Stimulated activated CD4-positive, alpha-beta T cell treated with anti-CD3 and anti-CD28 coated beads, Interleukin-12 subunit alpha, Interleukin-12 subunit beta, amount 100 ng/mL, for 48 hours (primary cell): ENCODE results near the gene NEK6.

Source experiments
- DNase-seq, 3 donors: peaks; one replicate each; pipeline ENCODE4 v3.0.0-alpha.2; 2020; ENCODE audit warnings: low read depth in 2 of 3, low spot score in 1 of 3

The NEK6 gene

GRCh38 chr9:124368692-124369091, 110.9 kb downstream of the NEK6 start:
- no peak for DNase-seq

- no peak for DNase-seq
Observed at GRCh38 chr9:124369231-124369797, 111.6 kb downstream of the NEK6 start.

DNA sequence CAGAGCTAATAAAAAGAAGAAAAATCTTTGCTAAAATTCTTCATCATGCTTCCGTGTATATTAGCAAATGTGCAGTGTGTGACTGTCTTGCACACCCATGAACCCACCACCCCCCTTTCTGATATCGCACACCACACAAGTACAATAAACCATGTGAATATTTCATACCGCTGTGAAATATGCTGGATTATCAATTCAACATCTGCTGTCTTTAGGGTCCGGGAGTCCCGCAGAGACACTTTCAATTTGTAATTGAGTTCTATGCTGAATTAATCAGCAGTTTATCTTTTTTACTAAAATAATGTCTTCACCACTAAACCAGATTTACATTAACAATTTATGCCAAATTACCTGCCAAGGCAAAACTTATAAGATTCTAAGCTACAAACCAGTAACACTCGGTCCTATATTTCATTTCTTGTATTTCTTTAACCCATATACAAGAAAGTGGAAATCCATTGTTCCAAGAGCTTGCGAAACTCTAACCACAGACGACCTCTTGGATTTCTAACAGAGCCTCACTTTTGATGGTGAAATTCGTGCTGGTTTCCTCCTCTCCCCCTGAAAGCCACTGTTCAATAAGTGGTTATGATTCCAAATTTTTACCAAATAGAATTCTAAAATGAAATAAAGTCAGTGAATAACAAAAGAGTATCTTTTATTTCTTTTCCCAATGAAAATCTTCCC, 113.3 kb downstream of the NEK6 start:
- no peak for DNase-seq

GRCh38 chr9:124372038-124372437, 114.3 kb downstream of the NEK6 start:
- no peak for DNase-seq

DNA sequence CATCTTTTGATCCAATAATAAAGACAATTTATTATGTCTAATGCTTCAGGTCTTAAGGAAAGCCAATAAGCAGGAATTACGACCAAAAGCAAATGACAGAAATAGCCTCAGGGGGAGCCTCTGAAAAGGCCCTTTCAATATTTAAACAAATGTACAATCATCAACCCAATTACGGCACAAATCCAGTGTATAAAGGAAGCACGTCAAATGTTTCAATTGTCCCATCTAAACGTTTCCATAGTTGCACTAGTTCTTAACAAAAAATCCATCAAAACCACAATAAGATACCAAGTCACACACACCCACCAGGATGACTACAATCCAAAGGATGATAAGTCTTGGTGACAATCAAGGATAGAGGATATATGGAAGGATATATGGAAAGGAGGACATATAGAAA, 115.6 kb downstream of the NEK6 start:
- no peak for DNase-seq

GRCh38 chr9:124373851-124374250, 116.1 kb downstream of the NEK6 start:
- DNase-seq = no peak

GRCh38 chr9:124375726-124376125, 118.0 kb downstream of the NEK6 start:
- DNase-seq = no peak

- no peak for DNase-seq
Observed at GRCh38 chr9:124376329-124376728, 118.6 kb downstream of the NEK6 start.

DNA sequence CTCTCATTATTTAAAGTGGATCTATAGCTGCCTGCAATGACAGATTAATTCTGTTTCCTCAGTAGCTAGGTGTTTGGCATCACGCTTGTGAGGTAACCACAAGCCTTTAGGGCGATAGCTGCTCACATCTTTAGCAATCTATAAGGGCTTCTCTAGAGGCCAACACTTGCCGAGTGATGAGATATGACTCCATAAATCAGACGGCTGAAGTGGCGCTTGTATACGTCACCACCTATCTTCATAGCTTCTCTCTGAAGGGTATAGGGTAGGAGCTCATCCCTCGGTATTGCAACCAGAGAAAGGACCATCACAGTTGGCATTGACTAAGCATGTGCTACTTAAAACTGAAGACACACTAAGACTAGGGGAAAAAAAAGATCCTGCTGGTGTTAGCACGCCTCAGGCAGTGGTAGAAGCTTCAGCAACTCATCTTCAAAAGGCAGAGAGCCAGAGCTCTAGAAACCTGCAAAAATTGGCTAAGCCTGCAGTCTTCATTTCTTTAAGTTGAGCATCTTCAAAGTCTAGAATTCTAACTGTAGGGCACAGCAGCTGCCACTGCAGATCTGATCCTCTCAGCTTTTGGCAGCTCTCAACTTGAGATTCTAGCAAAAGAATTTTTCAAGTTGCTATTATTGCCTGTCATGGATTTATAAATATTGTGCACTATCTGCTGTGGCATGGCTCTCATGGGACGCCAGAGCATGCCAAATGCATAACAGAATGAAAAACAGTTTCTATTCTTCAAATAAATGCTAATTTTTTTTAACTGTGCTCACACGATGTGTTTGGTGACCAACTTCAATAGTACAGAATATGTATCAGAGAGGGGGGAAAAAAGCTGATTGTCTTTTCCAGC, 120.0 kb downstream of the NEK6 start:
- no peak for DNase-seq

DNA sequence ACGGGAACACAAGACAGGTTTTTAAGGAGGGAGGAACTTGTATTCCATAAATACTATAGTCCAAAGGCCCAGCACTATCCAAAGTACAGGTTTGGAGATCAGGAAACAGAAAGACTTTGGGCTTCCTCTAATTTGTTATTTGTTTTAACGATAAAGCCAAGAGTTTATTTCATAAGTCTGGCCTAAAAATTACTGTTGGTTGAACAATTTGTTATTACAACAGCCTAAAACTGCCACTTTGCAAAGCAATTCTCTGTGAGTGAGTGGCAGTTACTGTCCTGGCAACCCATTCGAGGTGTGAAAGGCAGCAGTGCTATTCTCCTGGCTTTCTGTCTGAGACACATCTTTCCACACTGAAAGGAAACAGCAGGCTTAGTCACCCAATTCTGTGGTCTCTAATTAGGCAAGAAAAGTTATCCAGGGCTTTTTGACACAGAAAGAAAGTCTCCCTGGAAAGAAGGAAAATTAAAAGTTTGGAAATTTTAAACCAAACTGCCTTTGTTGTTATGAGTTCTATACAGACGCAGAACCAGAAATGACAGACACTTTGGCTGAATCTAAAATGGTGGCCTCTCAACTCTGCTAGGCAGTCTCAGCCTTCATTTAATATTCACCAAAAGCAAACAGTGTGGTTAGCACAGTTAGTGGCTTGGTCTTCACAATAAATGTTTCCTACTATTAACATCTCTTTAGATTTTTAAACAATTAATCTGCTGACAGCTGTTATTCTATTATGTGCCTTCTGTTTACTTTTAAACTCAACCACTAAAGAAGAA, 123.6 kb downstream of the NEK6 start:
- peak in 1 of 3 donors; percentile 14 for DNase-seq

GRCh38 chr9:124384210-124384609, 126.5 kb downstream of the NEK6 start:
- no peak for DNase-seq

GRCh38 chr9:124384846-124385245, 127.1 kb downstream of the NEK6 start:
- DNase-seq = no peak

- DNase-seq = no peak
Observed at GRCh38 chr9:124385623-124386022, 127.9 kb downstream of the NEK6 start.

GRCh38 chr9:124386201-124386600, 128.5 kb downstream of the NEK6 start:
- DNase-seq = no peak

GRCh38 chr9:124388275-124389048, 130.7 kb downstream of the NEK6 start:
- no peak for DNase-seq

DNA sequence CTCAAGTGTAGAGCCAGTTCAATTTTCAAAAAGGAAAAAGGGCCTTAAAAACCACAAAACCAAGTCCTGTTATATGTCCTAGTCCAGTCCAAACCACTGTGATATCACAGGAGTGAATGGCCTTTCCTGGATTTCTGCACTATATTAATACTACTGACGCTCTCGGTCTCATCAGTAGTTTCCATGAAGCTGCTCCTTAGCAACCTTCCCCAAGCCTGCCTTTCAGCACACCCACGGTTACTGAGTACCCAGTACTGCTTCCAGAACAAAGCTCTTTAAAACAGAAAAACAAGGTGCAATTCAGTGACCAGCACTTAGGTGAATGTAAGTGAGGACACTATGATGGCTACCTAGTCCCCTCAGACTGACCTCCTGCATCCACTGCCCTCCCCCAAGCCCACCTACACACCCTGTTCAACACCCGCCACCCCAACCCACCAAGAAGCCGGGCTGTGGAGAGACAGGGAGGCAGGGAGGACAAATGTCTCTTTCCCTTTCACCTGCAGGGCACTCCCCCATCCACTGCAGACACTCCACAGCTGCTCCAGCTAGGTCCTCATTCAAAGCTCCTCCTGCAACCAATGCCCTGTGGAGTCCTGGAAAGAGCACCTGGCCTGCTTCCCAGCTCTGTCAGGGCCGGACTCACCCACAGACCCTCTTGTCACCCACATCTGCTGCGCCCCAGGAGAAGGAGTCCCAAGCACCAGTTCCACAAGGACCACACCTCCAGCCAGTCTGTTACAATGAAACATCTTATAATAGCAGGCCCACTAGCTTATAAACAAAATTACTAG, 131.6 kb downstream of the NEK6 start:
- DNase-seq = no peak

DNA sequence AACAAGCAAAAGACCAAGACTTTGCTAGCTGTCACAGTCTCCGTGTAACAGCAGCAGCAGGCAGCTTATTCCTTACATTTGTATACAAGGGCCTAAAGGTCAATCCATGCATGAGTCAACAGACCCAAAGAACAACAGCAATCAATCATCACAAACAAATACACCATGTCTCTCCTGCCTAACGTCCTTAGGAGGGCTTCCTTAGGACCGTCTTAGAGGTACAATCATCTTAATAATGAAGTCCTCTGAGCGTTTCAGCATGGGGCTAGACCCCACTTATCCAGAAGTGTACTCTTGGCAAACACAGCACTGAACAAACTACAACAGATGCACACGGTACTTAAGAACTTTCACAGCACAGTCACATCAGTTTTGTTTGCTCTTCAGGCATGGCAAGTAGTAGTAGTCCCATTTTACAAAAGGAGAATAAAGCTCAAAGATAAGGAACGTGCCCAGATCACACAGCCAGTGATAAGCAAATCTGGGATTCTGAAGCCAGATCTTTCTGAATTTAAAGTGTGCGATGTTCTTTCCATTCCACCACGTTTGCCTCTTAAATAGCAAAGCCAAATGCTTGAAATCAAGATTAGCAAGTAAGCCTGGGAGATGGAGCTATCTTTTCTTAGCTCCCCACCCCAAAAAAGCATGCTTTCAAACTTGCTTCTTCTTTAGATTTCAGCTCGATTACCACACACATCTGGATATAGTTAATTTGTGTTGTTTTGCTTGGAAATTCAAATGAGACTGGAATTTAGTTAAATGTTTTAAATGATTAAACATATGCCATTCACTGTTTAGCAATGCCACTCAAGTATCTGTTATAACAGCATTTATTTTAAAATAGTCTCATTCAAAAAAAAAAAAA, 133.3 kb downstream of the NEK6 start:
- DNase-seq = no peak

DNA sequence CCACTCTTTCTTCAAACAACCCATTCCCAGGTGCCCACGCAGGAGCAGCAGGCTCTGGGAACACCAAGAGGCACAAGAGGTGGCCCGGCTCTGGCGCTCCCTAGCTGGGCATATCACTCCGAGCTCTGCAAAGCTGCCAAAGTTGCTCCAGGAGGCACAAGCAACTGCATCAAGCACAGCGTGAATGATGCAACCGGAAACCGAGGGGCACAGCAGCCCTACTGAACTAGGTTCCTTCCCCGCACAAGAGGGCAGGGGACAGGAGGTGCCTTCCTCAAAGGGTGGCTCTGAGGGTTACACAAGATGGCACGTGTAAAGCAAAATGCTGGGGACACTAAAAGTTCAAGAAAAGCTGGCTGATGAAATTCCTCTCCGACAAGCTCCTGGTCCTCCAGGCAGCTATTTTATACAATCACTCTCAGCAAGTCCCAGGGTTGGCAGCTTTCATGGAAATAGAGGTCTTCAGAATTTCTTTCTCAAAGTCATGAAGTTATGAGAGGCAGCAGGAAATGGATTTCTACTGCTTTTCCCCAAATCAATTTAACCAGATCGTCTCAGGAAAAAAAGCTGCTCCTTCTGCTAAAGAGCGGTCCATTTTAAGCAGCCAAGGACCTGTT, 134.6 kb downstream of the NEK6 start:
- DNase-seq = no peak
